Left ventricle myocardium inferior (tissue), 1 donor: ENCODE data around the gene RAP1A. TPM values are rescaled to one million over a fixed set of nuclear protein-coding genes. Genes with fewer than 3 reads are reported as not detected.

Source experiments
- DNase-seq: peaks from one replicate; pipeline ENCODE4 v3.0.0-alpha.2; 2020
- H3K27ac ChIP-seq: fragments of 200-600 bp; replicated peaks from 2 replicates; pipeline ENCODE4 v1.8.0; 2021
- H3K27me3 ChIP-seq: fragments of 200-600 bp; 2 replicates; pipeline ENCODE4 v1.8.0; 2021; ENCODE audit warnings: low read depth
- H3K36me3 ChIP-seq: fragments of 200-600 bp; 2 replicates; pipeline ENCODE4 v1.8.0; 2021
- H3K4me1 ChIP-seq: fragments of 200-600 bp; 2 replicates; pipeline ENCODE4 v1.8.0; 2021
- H3K4me3 ChIP-seq: fragments of 200-600 bp; 2 replicates; pipeline ENCODE4 v1.8.0; 2021; ENCODE audit warnings: mild to moderate bottlenecking, moderate library complexity
- H3K9me3 ChIP-seq: fragments of 200-600 bp; replicated peaks from 2 replicates; pipeline ENCODE4 v1.8.0; 2021
- intact Hi-C: fragments of 100-400 bp; cut with micrococcal nuclease; formaldehyde crosslinking; loops from one replicate; pipeline ENCODE4 v1.11.0; 2022
- total RNA-seq: library from RNA; stranded (reverse); fragmentation: NEBNext Ultra II Directional; extraction: Animal tissue kit (Norgen Biotek cat#: 25700); gene quantifications from one replicate; pipeline ENCODE4 v1.2.1, GENCODE V29; 2021
- TF ChIP-seq, protein P1 (sequence below): fragments of 200-600 bp; IDR thresholded peaks from 2 replicates; pipeline ENCODE4 v1.8.0; 2021; ENCODE audit warnings: antibody characterized with exemption, mild to moderate bottlenecking, borderline replicate concordance
- donor health status: DM: no; HTN: yes; CAD: no; lungs with severe emphysema.

The RAP1A gene
- total RNA-seq, 1 donor from 2014 or later, result 112 TPM

DNA sequence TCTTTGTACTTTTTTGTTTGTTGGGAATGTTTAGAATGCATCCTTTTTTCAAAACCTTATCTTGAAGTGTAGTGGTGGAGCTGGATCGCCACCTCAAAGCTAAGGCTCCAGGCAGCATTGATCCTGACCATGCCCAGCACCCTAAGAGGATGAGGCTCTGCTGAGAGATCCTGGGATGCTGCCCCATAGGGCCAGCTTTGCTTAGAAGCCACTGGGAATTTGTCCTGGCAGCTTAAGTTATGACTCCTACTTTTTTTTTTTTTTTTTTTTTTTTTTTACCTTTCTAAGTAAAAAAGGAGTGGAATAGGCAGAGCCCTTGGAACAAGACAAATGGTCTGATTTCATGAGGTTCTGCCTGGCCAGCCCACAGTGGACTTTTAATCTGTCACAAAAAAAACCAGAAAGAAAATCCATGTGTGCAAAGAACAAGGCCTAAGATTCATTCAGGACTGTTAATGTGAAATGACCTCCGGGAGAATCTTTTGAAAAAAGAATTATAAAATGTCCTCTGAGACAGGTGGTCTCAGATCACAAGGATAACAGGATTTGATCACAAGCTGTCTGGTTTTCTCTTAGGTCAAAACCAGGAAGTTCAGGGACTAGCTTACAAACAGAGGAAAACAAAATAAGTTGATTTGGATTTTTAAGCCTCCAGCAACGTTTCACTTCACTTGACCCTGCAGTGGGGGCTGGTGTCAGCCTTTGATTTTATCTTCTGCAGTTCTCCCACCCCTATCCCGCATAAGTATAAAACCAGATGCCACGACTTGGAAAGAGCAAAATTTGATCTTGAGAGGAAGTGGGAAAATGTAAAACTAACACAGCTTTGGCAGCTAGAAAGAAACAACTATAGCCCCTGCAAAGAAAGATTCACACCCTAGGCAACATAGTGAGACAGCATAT is 25.9 kb upstream of the RAP1A start:
- Histone ChIP-seq H3K27me3 (no peaks in the 10 kb centered on the region), H3K9me3 (no peaks in the 10 kb centered on the region), H3K4me1 (peaks cover 42% of the 10 kb centered on the region), H3K36me3 (no peaks in the 10 kb centered on the region), H3K27ac (peak overlapping the region; percentile 94), H3K4me3 (peak overlapping the region; percentile 36)
- DNase-seq, result no peak
- TF ChIP-seq, protein P1, sequence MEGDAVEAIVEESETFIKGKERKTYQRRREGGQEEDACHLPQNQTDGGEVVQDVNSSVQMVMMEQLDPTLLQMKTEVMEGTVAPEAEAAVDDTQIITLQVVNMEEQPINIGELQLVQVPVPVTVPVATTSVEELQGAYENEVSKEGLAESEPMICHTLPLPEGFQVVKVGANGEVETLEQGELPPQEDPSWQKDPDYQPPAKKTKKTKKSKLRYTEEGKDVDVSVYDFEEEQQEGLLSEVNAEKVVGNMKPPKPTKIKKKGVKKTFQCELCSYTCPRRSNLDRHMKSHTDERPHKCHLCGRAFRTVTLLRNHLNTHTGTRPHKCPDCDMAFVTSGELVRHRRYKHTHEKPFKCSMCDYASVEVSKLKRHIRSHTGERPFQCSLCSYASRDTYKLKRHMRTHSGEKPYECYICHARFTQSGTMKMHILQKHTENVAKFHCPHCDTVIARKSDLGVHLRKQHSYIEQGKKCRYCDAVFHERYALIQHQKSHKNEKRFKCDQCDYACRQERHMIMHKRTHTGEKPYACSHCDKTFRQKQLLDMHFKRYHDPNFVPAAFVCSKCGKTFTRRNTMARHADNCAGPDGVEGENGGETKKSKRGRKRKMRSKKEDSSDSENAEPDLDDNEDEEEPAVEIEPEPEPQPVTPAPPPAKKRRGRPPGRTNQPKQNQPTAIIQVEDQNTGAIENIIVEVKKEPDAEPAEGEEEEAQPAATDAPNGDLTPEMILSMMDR, result no peak
- intact Hi-C loops, result loop anchor here (10.0 kb wide), 1 partner anchor 79 kb away; no protein-coding TSS in a partner anchor

DNA sequence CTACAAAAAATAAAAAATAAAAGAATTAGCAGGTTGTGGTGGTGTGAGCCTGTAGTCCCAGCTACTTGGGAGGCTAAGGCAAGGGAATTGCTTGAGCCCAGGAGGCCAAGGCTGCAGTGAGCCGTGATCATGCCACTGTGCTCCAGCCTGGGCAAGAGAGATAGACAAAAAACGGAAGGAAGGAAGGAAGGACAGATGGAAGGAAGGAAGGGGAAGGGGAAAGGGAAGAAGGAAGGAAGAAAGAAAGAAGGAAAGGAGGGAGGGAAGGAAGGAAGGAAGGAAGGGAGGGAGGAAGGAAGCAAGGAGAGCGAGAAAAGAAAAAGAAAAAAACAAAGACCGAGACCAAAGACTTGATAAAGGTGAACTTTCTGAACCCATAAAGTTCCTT is 25.3 kb upstream of the RAP1A start:
- intact Hi-C loops, result loop anchor here (10.0 kb wide), 1 partner anchor 79 kb away; no protein-coding TSS in a partner anchor
- Histone ChIP-seq H3K4me1 (peaks cover 42% of the 10 kb centered on the region), H3K36me3 (no peaks in the 10 kb centered on the region), H3K9me3 (no peaks in the 10 kb centered on the region), H3K27ac (peak overlapping the region; percentile 94), H3K27me3 (no peaks in the 10 kb centered on the region), H3K4me3 (no peak overlapping the region)
- DNase-seq, result no peak
- TF ChIP-seq, protein P1, result no peak

DNA sequence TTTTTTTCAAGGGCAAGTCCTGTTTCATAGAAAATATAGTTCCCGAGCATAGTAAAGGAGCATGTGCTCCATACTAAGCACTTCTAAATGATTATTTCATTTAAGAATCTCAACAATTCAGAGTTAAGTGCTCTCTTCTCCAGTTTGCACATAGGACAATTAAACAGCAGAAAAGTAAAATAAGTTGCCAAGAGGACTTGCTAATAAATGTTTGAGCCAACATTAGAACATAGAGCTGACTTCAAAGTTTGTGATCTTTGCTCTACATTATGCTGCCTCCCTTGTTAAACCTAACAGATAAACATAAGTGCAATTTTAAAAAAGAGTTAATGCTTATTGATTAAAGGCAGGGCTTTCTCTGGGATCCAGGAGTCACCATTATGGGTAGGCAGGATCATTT is 23.8 kb upstream of the RAP1A start:
- Histone ChIP-seq H3K4me3 (no peak overlapping the region), H3K4me1 (peaks cover 42% of the 10 kb centered on the region), H3K27me3 (no peaks in the 10 kb centered on the region), H3K27ac (no peak overlapping the region), H3K9me3 (no peaks in the 10 kb centered on the region), H3K36me3 (no peaks in the 10 kb centered on the region)
- intact Hi-C loops, result loop anchor here (10.0 kb wide), 1 partner anchor 81 kb away; no protein-coding TSS in a partner anchor
- TF ChIP-seq, protein P1, result no peak
- no peak for DNase-seq

DNA sequence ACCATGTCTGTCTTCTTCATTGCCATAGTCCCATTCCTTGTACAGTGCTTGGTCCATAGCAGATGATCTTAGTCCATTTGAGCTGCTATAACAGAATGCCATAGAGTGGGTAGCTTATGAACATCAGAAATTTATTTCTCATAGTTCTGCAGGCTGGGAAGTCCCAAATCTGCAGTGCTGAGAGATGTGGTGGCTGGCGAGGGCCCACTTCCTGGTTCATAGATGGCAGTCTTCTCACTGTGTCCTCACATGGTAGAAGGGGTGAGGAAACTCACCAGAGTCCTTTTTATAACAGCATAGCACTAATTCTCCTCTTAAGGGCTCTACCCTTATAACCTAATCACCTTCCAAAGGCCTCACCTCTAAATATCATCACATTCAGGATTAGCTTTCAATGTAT is 23.1 kb upstream of the RAP1A start:
- no peaks in the 10 kb centered on the region for H3K27me3 ChIP-seq
- no peak overlapping the region for H3K4me3 ChIP-seq
- intact Hi-C loops, result loop anchor here (10.0 kb wide), 1 partner anchor 82 kb away; no protein-coding TSS in a partner anchor
- TF ChIP-seq, protein P1, result no peak
- H3K4me1 ChIP-seq, result peaks cover 41% of the 10 kb centered on the region
- H3K27ac ChIP-seq, result no peak overlapping the region
- H3K36me3 ChIP-seq, result no peaks in the 10 kb centered on the region
- no peak for DNase-seq
- no peaks in the 10 kb centered on the region for H3K9me3 ChIP-seq

DNA sequence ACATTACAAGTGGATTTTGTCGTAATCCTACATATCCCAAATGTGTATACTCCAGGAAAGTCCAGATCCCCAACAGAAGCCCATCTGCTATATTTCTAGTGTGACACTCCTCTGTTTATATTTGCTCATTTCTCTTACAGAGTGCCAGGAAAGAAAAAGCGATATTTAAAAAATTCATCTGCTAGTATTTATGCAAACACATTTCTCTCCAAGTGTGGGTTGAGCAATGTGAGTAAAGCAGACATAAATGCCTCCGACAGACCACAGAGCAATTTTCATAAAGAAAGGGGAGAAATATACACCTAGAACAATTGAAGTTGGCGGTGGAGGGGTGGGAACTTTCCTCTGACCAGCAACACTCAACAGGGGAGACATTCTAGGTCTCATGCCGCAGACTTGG is 22.2 kb upstream of the RAP1A start:
- DNase-seq, result no peak
- TF ChIP-seq, protein P1, result no peak
- Histone ChIP-seq H3K27ac (no peak overlapping the region), H3K4me3 (no peak overlapping the region), H3K36me3 (no peaks in the 10 kb centered on the region), H3K9me3 (no peaks in the 10 kb centered on the region), H3K4me1 (peaks cover 32% of the 10 kb centered on the region), H3K27me3 (no peaks in the 10 kb centered on the region)
- intact Hi-C loops, result loop anchor here (10.0 kb wide), 1 partner anchor 83 kb away; no protein-coding TSS in a partner anchor
